Sigmoid colon (tissue), 4 donors: ENCODE measurements around the gene MSI1.

Source experiments
- EP300 ChIP-seq, 4 donors: sonication (generic); formaldehyde crosslinking; IDR thresholded peaks; one replicate each; pipeline ENCODE4 v1.6.1; 2017; ENCODE audit warnings: antibody characterized with exemption in 4 of 4
- POLR2A ChIP-seq, 2 donors: fragments of 450-650 bp; IDR thresholded peaks; one replicate each; pipeline ENCODE4 v1.6.1; 2016; ENCODE audit warnings: antibody characterized with exemption in 2 of 2, mild to moderate bottlenecking in 2 of 2, moderate library complexity in 2 of 2
- POLR2AphosphoS5 ChIP-seq, 4 donors: sonication (generic); formaldehyde crosslinking; IDR thresholded peaks; one replicate each; pipeline ENCODE4 v1.6.1; 2017; ENCODE audit warnings: antibody characterized with exemption in 4 of 4
- TF ChIP-seq, protein P1 (sequence below), 4 experiments: fragments of 450-650 bp in 3 of 4; fragments of 200-600 bp in 1 of 4; IDR thresholded peaks; one replicate each; pipeline ENCODE4 v1.5.1; 2016 to 2019; ENCODE audit warnings: antibody characterized with exemption in 4 of 4, mild to moderate bottlenecking in 3 of 4, moderate library complexity in 2 of 4

DNA sequence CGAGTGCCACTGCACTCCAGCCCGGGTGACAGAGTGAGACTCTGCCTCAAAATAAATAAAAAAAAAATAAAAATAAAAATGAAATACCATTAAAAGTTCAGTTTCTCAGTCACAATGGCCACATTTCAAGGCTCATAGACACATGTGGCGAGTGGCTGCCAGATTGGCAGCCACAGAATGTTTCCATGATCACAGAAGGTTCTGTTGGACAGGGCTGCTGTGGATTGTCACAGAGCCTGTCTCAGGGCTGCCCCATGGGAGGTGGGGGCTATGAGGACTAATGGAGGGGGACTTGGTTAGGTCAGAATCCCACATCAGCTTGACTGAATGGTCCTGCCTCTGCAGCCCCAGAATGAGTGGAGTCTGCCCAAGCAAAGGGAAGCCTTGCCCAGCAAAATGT, 37.6 kb downstream of the MSI1 start:
- TF ChIP-seq POLR2A (IDR thresholded peaks at IDR 0.05) = no peak
- TF ChIP-seq, protein P1, sequence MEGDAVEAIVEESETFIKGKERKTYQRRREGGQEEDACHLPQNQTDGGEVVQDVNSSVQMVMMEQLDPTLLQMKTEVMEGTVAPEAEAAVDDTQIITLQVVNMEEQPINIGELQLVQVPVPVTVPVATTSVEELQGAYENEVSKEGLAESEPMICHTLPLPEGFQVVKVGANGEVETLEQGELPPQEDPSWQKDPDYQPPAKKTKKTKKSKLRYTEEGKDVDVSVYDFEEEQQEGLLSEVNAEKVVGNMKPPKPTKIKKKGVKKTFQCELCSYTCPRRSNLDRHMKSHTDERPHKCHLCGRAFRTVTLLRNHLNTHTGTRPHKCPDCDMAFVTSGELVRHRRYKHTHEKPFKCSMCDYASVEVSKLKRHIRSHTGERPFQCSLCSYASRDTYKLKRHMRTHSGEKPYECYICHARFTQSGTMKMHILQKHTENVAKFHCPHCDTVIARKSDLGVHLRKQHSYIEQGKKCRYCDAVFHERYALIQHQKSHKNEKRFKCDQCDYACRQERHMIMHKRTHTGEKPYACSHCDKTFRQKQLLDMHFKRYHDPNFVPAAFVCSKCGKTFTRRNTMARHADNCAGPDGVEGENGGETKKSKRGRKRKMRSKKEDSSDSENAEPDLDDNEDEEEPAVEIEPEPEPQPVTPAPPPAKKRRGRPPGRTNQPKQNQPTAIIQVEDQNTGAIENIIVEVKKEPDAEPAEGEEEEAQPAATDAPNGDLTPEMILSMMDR (IDR thresholded peaks at IDR 0.05) = no peak
- TF ChIP-seq EP300 (IDR thresholded peaks at IDR 0.05) = no peak
- TF ChIP-seq POLR2AphosphoS5 (IDR thresholded peaks at IDR 0.05) = no peak
